SU-DHL-6 (cell line): Measurements from ENCODE around the gene PIK3R1.

Source experiments
- EZH2phosphoT487 ChIP-seq: fragments of 200-600 bp; sonication (generic), shearing (Covaris generic); conservative IDR thresholded peaks from 2 replicates; pipeline ENCODE4 v1.6.1; 2018; ENCODE audit warnings: mild to moderate bottlenecking, antibody characterized with exemption, low read length, moderate library complexity, mixed read lengths
- TF ChIP-seq, protein P1 (sequence below): fragments of 200-600 bp; sonication (generic); IDR thresholded peaks from one replicate; pipeline ENCODE4 v1.5.1; 2017; ENCODE audit warnings: antibody characterized with exemption, mild to moderate bottlenecking, low read length, moderate library complexity; ENCODE audit not compliant: insufficient read depth, poor library complexity, severe bottlenecking

DNA sequence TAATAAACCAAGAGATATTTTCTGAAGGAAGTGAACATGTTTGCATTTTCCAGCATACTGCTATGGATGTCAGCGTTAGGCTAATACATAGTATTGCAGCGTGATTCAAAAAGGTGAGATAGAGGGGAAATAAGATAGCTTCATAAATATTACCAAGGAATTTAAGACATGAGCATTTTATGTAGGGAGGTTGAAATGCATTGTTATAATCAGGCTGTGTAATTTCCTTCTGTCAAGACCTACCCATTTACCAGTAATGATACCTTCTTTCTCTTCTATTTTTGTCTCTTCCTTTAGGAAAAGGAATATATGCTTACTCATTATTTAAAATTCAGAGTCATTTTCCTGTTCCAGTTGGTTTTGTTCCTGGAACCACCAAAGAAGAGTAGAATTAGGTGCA, 33.3 kb downstream of the PIK3R1 start:
- TF ChIP-seq, protein P1, sequence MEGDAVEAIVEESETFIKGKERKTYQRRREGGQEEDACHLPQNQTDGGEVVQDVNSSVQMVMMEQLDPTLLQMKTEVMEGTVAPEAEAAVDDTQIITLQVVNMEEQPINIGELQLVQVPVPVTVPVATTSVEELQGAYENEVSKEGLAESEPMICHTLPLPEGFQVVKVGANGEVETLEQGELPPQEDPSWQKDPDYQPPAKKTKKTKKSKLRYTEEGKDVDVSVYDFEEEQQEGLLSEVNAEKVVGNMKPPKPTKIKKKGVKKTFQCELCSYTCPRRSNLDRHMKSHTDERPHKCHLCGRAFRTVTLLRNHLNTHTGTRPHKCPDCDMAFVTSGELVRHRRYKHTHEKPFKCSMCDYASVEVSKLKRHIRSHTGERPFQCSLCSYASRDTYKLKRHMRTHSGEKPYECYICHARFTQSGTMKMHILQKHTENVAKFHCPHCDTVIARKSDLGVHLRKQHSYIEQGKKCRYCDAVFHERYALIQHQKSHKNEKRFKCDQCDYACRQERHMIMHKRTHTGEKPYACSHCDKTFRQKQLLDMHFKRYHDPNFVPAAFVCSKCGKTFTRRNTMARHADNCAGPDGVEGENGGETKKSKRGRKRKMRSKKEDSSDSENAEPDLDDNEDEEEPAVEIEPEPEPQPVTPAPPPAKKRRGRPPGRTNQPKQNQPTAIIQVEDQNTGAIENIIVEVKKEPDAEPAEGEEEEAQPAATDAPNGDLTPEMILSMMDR, result no peak
- no peak for TF ChIP-seq EZH2phosphoT487
